Sigmoid colon (tissue), 7 donors: ENCODE results near the gene TMEM88. TPM values are rescaled to one million over a fixed set of nuclear protein-coding genes. Genes with fewer than 3 reads are reported as not detected.

ENCODE experiments used
- DNase-seq: peaks from one replicate; pipeline ENCODE4 v3.0.0-alpha.2; 2019
- H3K27ac ChIP-seq, 4 donors: fragments of 200-600 bp; sonication (generic); one replicate each; pipeline ENCODE4 v1.5.1; 2016 to 2019; ENCODE audit warnings: mild to moderate bottlenecking in 1 of 4
- H3K27me3 ChIP-seq, 3 donors: fragments of 200-600 bp; sonication (generic); one replicate each; pipeline ENCODE4 v1.5.1; 2019; ENCODE audit warnings: mild to moderate bottlenecking in 1 of 3
- H3K36me3 ChIP-seq, 4 donors: fragments of 200-600 bp; sonication (generic); one replicate each; pipeline ENCODE4 v1.5.1; 2016 to 2019
- H3K4me1 ChIP-seq, 4 donors: fragments of 200-600 bp; sonication (generic); one replicate each; pipeline ENCODE4 v1.5.1; 2017 to 2019
- H3K4me3 ChIP-seq, 4 donors: fragments of 200-600 bp; sonication (generic); one replicate each; pipeline ENCODE4 v1.5.1; 2017 to 2019; ENCODE audit warnings: mild to moderate bottlenecking in 2 of 4, moderate library complexity in 1 of 4
- H3K9me3 ChIP-seq, 4 donors: fragments of 200-600 bp in 3 of 4; sonication (generic) in 3 of 4; one replicate each; pipeline versions ENCODE4 v1.5.1 to v1.6.1; 2013 to 2019
- EP300 ChIP-seq, 4 donors: sonication (generic); formaldehyde crosslinking; IDR thresholded peaks; one replicate each; pipeline ENCODE4 v1.6.1; 2017; ENCODE audit warnings: antibody characterized with exemption in 4 of 4
- POLR2A ChIP-seq, 2 donors: fragments of 450-650 bp; IDR thresholded peaks; one replicate each; pipeline ENCODE4 v1.6.1; 2016; ENCODE audit warnings: antibody characterized with exemption in 2 of 2, mild to moderate bottlenecking in 2 of 2, moderate library complexity in 2 of 2
- POLR2AphosphoS5 ChIP-seq, 4 donors: sonication (generic); formaldehyde crosslinking; IDR thresholded peaks; one replicate each; pipeline ENCODE4 v1.6.1; 2017; ENCODE audit warnings: antibody characterized with exemption in 4 of 4
- WGBS, 2 donors: extraction: QIAGEN DNeasy Blood & Tissue Kit; methylation state at CpG; one replicate each; pipeline ENCODE4 v1.1.7; 2013; 5-methylcytosine and 5-hydroxymethylcytosine counted together
- intact Hi-C: fragments of 100-400 bp; cut with DNase I; formaldehyde crosslinking; loops from one replicate; pipeline ENCODE4 v1.15.1; 2023
- polyA plus RNA-seq, 3 donors: library from polyadenylated mRNA; stranded (reverse); fragments of 200-250 nt; gene quantifications; one replicate each; pipeline ENCODE4 v1.2.3, GENCODE V29; 2013
- total RNA-seq, 4 donors: library from RNA; depleted of rRNA; stranded (reverse); fragments of >200 nt; gene quantifications; one replicate each; pipeline ENCODE4 v1.1.0, GENCODE V29; 2016
- TF ChIP-seq, protein P1 (sequence below), 4 experiments: fragments of 450-650 bp in 3 of 4; fragments of 200-600 bp in 1 of 4; IDR thresholded peaks; one replicate each; pipeline ENCODE4 v1.5.1; 2016 to 2019; ENCODE audit warnings: antibody characterized with exemption in 4 of 4, mild to moderate bottlenecking in 3 of 4, moderate library complexity in 2 of 4
- donor health status: healthy with polysubstance abuse.
- donor health status: Bipolar disorder and iron deficiency.
- donor health status: healthy.

TMEM88 gene
- total and polyA plus RNA-seq, 7 donors: 2.4 to 19.9 (median 10.0) TPM

DNA sequence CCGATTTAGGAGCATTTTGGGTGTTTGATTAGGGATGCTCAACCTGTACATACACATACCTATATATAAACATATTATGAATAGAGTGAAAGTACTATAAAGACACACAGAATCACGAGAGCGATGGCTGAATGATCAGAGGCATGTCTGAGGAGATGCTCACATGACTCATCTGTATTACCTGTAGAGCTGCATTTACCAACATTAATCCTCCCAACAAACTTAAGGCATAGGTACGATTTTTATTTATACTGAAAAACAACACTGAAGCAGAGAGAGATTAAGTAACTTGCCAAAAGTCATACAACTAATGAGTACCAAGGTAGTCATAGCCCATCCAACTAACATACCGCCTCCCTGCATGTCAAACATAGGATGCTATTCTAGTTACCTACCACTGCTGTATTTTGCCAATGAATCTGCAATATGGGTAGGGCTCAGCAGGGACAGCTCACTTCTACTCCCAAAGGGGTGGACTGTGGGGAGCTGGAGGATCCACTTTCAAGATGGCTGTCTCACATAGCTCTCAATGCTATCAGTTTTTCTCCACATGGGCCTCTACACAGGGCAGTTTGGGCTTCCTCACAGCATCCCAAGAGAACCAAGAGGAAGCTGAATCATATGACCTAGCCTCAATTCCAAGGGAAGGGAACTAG lies 10.3 kb downstream of the TMEM88 start:
- no peak overlapping the region for H3K27ac ChIP-seq
- no peaks in the 10 kb centered on the region for H3K27me3 ChIP-seq
- peaks cover 0 to 7% (median 0%) of the 10 kb centered on the region in 4 donors for H3K4me1 ChIP-seq
- H3K9me3 ChIP-seq: no peaks in the 10 kb centered on the region
- WGBS, 2 donors: 94 to 95% methylated on average over 5 of the region's 5 CpGs
- no peak for DNase-seq
- intact Hi-C loops: loop anchor here (2.0 to 5.0 kb wide), 2 partner anchors 16 to 192 kb away; no protein-coding TSS in a partner anchor
- no peak for TF ChIP-seq EP300 (IDR thresholded peaks at IDR 0.05)
- TF ChIP-seq, protein P1, sequence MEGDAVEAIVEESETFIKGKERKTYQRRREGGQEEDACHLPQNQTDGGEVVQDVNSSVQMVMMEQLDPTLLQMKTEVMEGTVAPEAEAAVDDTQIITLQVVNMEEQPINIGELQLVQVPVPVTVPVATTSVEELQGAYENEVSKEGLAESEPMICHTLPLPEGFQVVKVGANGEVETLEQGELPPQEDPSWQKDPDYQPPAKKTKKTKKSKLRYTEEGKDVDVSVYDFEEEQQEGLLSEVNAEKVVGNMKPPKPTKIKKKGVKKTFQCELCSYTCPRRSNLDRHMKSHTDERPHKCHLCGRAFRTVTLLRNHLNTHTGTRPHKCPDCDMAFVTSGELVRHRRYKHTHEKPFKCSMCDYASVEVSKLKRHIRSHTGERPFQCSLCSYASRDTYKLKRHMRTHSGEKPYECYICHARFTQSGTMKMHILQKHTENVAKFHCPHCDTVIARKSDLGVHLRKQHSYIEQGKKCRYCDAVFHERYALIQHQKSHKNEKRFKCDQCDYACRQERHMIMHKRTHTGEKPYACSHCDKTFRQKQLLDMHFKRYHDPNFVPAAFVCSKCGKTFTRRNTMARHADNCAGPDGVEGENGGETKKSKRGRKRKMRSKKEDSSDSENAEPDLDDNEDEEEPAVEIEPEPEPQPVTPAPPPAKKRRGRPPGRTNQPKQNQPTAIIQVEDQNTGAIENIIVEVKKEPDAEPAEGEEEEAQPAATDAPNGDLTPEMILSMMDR (IDR thresholded peaks at IDR 0.05): no peak
- no peak for TF ChIP-seq POLR2A (IDR thresholded peaks at IDR 0.05)
- no peak for TF ChIP-seq POLR2AphosphoS5 (IDR thresholded peaks at IDR 0.05)
- no peak overlapping the region for H3K4me3 ChIP-seq
- H3K36me3 ChIP-seq: peaks cover 0 to 13% (median 0%) of the 10 kb centered on the region in 4 donors

- H3K4me3 ChIP-seq: no peak overlapping the region
- DNase-seq: no peak
- no peak for TF ChIP-seq POLR2AphosphoS5 (IDR thresholded peaks at IDR 0.05)
- no peak for TF ChIP-seq POLR2A (IDR thresholded peaks at IDR 0.05)
- TF ChIP-seq, protein P1 (IDR thresholded peaks at IDR 0.05): no peak
- TF ChIP-seq EP300 (IDR thresholded peaks at IDR 0.05): no peak
- H3K36me3 ChIP-seq: no peaks in the 10 kb centered on the region
- peaks cover 0 to 4% (median 0%) of the 10 kb centered on the region in 4 donors for H3K4me1 ChIP-seq
- no peak overlapping the region for H3K27ac ChIP-seq
- intact Hi-C loops: no loop called here
- H3K27me3 ChIP-seq: no peaks in the 10 kb centered on the region
- 40 to 41% methylated on average over 5 of the region's 5 CpGs for WGBS, 2 donors
- no peaks in the 10 kb centered on the region for H3K9me3 ChIP-seq
Observed at GRCh38 chr17:7867881-7868329, 13.0 kb downstream of the TMEM88 start.

- TF ChIP-seq, protein P1 (IDR thresholded peaks at IDR 0.05): no peak
- TF ChIP-seq EP300 (IDR thresholded peaks at IDR 0.05) (no peak), POLR2A (IDR thresholded peaks at IDR 0.05) (no peak), POLR2AphosphoS5 (IDR thresholded peaks at IDR 0.05) (no peak)
- no peaks in the 10 kb centered on the region for H3K27me3 ChIP-seq
- H3K4me1 ChIP-seq: no peaks in the 10 kb centered on the region
- no peaks in the 10 kb centered on the region for H3K9me3 ChIP-seq
- peaks cover 0 to 7% (median 0%) of the 10 kb centered on the region in 4 donors for H3K36me3 ChIP-seq
- H3K27ac ChIP-seq: no peak overlapping the region
- WGBS, 2 donors: 79 to 80% methylated on average over 4 of the region's 4 CpGs
- H3K4me3 ChIP-seq: no peak overlapping the region
- intact Hi-C loops: loop anchor here (5.0 kb wide), 1 partner anchor 239 kb away; no protein-coding TSS in a partner anchor
- no peak for DNase-seq
Observed at GRCh38 chr17:7873051-7873450, 18.2 kb downstream of the TMEM88 start.

- H3K27ac ChIP-seq: no peak overlapping the region
- TF ChIP-seq POLR2A (IDR thresholded peaks at IDR 0.05) (no peak), POLR2AphosphoS5 (IDR thresholded peaks at IDR 0.05) (no peak), EP300 (IDR thresholded peaks at IDR 0.05) (no peak)
- TF ChIP-seq, protein P1 (IDR thresholded peaks at IDR 0.05): no peak
- WGBS, 2 donors: 80 to 91% methylated on average over 2 of the region's 2 CpGs
Observed at GRCh38 chr17:7875804-7876370, 21.0 kb downstream of the TMEM88 start.

More at GRCh38 chr17:7875804-7876370, 21.0 kb downstream of the TMEM88 start:
- intact Hi-C loops: no loop called here
- Histone ChIP-seq H3K4me1 (peaks cover 0 to 9% (median 0%) of the 10 kb centered on the region in 4 donors), H3K4me3 (no peak overlapping the region), H3K9me3 (no peaks in the 10 kb centered on the region), H3K36me3 (peaks cover 0 to 16% (median 0%) of the 10 kb centered on the region in 4 donors), H3K27me3 (no peaks in the 10 kb centered on the region)
- DNase-seq: no peak
